SK-N-SH (cell line): ENCODE results near the gene PDK1. TPM values are rescaled to one million over a fixed set of nuclear protein-coding genes. Genes with fewer than 3 reads are reported as not detected.

Experiments used
- CTCF ChIA-PET: fragments of 300-600, 350-600 bp; formaldehyde crosslinking; extraction: SDS; loops from one replicate; lab custom pipeline; 2021; lab: Yijun Ruan, JAX
- POLR2A ChIA-PET: fragments of 350-600 bp; sonication (Branson Sonifier 250); formaldehyde crosslinking; extraction: SDS; loops from one replicate; lab custom pipeline; 2020; ENCODE audit warnings: antibody characterized with exemption, inconsistent platforms; lab: Yijun Ruan, JAX
- DNase-seq: peaks from one replicate; pipeline ENCODE4 v3.0.0; 2012
- H2AFZ ChIP-seq: fragments of 200-600 bp; sonication (generic); 2 replicates; pipeline ENCODE4 v1.8.1; 2016; ENCODE audit warnings: antibody characterized with exemption, mild to moderate bottlenecking, low read depth
- H3F3A ChIP-seq: fragments of 200-600 bp; sonication (generic); replicated peaks from 2 replicates; pipeline ENCODE3; 2016; ENCODE audit warnings: antibody characterized with exemption, mild to moderate bottlenecking; ENCODE audit not compliant: insufficient read depth
- H3K27ac ChIP-seq, 2 experiments: fragments of 200-500 bp in 1 of 2; fragments of 200-600 bp in 1 of 2; sonication (Bioruptor generic) in 1 of 2; sonication (generic), shearing (Covaris generic) in 1 of 2; 2 replicates each; pipeline versions ENCODE4 v1.5.1 to v1.6.1; 2014 to 2016; ENCODE audit warnings: low read depth in 2 of 2, inconsistent platforms in 1 of 2, low read length in 1 of 2, mild to moderate bottlenecking in 1 of 2, mixed read lengths in 1 of 2
- H3K27me3 ChIP-seq: fragments of 200-600 bp; sonication (generic), shearing (Covaris generic); 2 replicates; pipeline ENCODE4 v1.6.1; 2016; ENCODE audit warnings: mixed run types; ENCODE audit not compliant: insufficient read depth
- H3K36me3 ChIP-seq, 2 experiments: fragments of 200-500 bp in 1 of 2; fragments of 200-600 bp in 1 of 2; sonication (Bioruptor generic) in 1 of 2; sonication (generic) in 1 of 2; replicated peaks in 1 of 2; 2 replicates each; pipeline versions ENCODE3 to v1.5.1; 2014 to 2016; ENCODE audit warnings: low read length in 1 of 2, mild to moderate bottlenecking in 1 of 2; ENCODE audit not compliant: insufficient read depth in 2 of 2, control insufficient read depth in 1 of 2
- H3K4me1 ChIP-seq, 2 experiments: fragments of 200-500 bp in 1 of 2; fragments of 200-600 bp in 1 of 2; sonication (Bioruptor generic) in 1 of 2; sonication (generic), shearing (Covaris generic) in 1 of 2; 2 replicates each; pipeline versions ENCODE4 v1.5.1 to v1.6.1; 2014 to 2016; ENCODE audit warnings: low read depth in 1 of 2, low read length in 1 of 2, mixed run types in 1 of 2; ENCODE audit not compliant: insufficient read depth in 2 of 2, control insufficient read depth in 1 of 2
- H3K4me2 ChIP-seq: fragments of 200-600 bp; sonication (generic), shearing (Covaris generic); 2 replicates; pipeline ENCODE4 v1.6.1; 2017; ENCODE audit warnings: mixed run types
- H3K4me3 ChIP-seq, 2 experiments: fragments of 200-500 bp in 1 of 2; fragments of 200-600 bp in 1 of 2; sonication (Bioruptor generic) in 1 of 2; sonication (generic), shearing (Covaris generic) in 1 of 2; 2 replicates each; pipeline versions ENCODE4 v1.5.1 to v1.8.1; 2014 to 2016; ENCODE audit warnings: low read depth in 2 of 2, inconsistent platforms in 1 of 2, low read length in 1 of 2, mild to moderate bottlenecking in 1 of 2, mixed read lengths in 1 of 2, moderate library complexity in 1 of 2
- H3K79me2 ChIP-seq: fragments of 200-600 bp; sonication (generic); 2 replicates; pipeline ENCODE4 v1.8.1; 2017; ENCODE audit warnings: mild to moderate bottlenecking; ENCODE audit not compliant: insufficient read depth
- H3K9ac ChIP-seq: fragments of 200-600 bp; sonication (generic); 2 replicates; pipeline ENCODE4 v1.6.1; 2017; ENCODE audit warnings: mixed run types
- H3K9me2 ChIP-seq: fragments of 200-600 bp; sonication (generic); 2 replicates; pipeline ENCODE4 v1.6.1; 2017; ENCODE audit warnings: mixed run types
- H3K9me3 ChIP-seq: fragments of 200-600 bp; sonication (generic); 2 replicates; pipeline ENCODE4 v1.6.1; 2017; ENCODE audit warnings: mixed run types, mild to moderate bottlenecking, moderate library complexity
- H4K20me1 ChIP-seq: fragments of 200-600 bp; sonication (generic); 2 replicates; pipeline ENCODE4 v1.6.1; 2017; ENCODE audit warnings: mild to moderate bottlenecking, mixed run types; ENCODE audit not compliant: insufficient read depth
- CTCF ChIP-seq: fragments of 200-600 bp; sonication (generic); IDR thresholded peaks from 2 replicates; pipeline ENCODE4 v1.6.1; 2017; ENCODE audit warnings: antibody characterized with exemption, mild to moderate bottlenecking, moderate library complexity
- ELF1 ChIP-seq: IDR thresholded peaks from 2 replicates; pipeline ENCODE4 v1.4.0; 2012
- EP300 ChIP-seq, 2 experiments: IDR thresholded peaks; 2 replicates each; pipeline versions ENCODE4 v1.4.0 to v1.6.1; 2012; ENCODE audit warnings: borderline replicate concordance in 1 of 2, low read depth in 1 of 2, low read length in 1 of 2
- EZH2phosphoT487 ChIP-seq: fragments of 200-600 bp; sonication (generic); IDR thresholded peaks from 2 replicates; pipeline ENCODE4 v1.6.1; 2017; ENCODE audit warnings: low read depth, mixed run types, mild to moderate bottlenecking, antibody characterized with exemption, moderate library complexity, borderline replicate concordance
- FOXJ3 ChIP-seq: sonication (generic); formaldehyde crosslinking; IDR thresholded peaks from 2 replicates; pipeline ENCODE4 v1.5.1; 2020; ENCODE audit warnings: mild to moderate bottlenecking, missing genetic modification reagents
- GABPA ChIP-seq: IDR thresholded peaks from 2 replicates; pipeline ENCODE4 v1.4.0; 2012; ENCODE audit warnings: low read depth, mild to moderate bottlenecking
- JUND ChIP-seq: IDR thresholded peaks from 2 replicates; pipeline ENCODE4 v1.4.0; 2012
- MEF2A ChIP-seq: IDR thresholded peaks from 2 replicates; pipeline ENCODE4 v1.4.0; 2012; ENCODE audit warnings: low read depth, borderline replicate concordance
- MXI1 ChIP-seq: IDR thresholded peaks from 2 replicates; pipeline ENCODE4 v1.6.1; 2012; ENCODE audit warnings: mild to moderate bottlenecking, low read depth, low read length, improper control_type of control experiment
- RAD21 ChIP-seq: IDR thresholded peaks from 2 replicates; pipeline ENCODE4 v1.6.1; 2012; ENCODE audit warnings: mild to moderate bottlenecking, low read length
- RCOR1 ChIP-seq: fragments of 150-350 bp; IDR thresholded peaks from 2 replicates; pipeline ENCODE4 v1.6.1; 2017; ENCODE audit warnings: antibody characterized with exemption, low read length
- RXRA ChIP-seq: IDR thresholded peaks from 2 replicates; pipeline ENCODE4 v1.4.0; 2012; ENCODE audit warnings: low read depth, mild to moderate bottlenecking, borderline replicate concordance
- TCF12 ChIP-seq: IDR thresholded peaks from 2 replicates; pipeline ENCODE4 v1.4.0; 2012
- ZBTB33 ChIP-seq: IDR thresholded peaks from 2 replicates; pipeline ENCODE4 v1.4.0; 2012; ENCODE audit warnings: low read depth, borderline replicate concordance
- WGBS: methylation state at CpG from one replicate; pipeline ENCODE4 v1.1.6; 2017; ENCODE audit warnings: low lambda C conversion rate; 5-methylcytosine and 5-hydroxymethylcytosine counted together
- polyA plus RNA-seq, 3 experiments: library from polyadenylated mRNA; depleted of rRNA; stranded (reverse); fragments of >200 nt; gene quantifications; 2 replicates each; pipeline ENCODE4 v1.2.3, GENCODE V29; 2012
- TF ChIP-seq, protein P1 (sequence below): IDR thresholded peaks from 2 replicates; pipeline ENCODE4 v1.6.1; 2012; ENCODE audit warnings: mild to moderate bottlenecking, low read depth, low read length, moderate library complexity
- TF ChIP-seq, protein P2 (sequence below): IDR thresholded peaks from 2 replicates; pipeline ENCODE4 v1.4.0; 2012; ENCODE audit warnings: low read depth, borderline replicate concordance

The PDK1 gene
- polyA plus RNA-seq, 1 of the 3 experiments (the other 2 are of a cell fraction): 5.3 TPM

DNA sequence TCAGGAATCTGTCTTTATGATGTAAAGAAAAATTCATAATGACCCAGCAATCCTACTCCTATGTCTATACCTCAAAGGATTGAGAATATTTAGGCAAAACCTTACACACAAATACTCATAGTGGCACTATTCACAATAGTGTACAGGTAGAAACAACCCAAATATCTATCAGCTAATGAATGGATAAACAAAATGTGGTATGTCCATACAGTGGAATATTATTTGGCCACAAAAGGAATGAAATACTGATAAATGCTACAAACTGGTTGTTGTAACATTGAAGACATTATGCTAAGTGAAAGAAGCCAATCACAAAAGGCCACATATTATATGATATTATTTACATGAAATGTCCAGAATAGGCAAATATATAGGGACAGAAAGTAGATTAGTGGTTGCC is 24.7 kb downstream of the PDK1 start (continued):
- TF ChIP-seq CTCF (no peak), TCF12 (no peak), ELF1 (no peak), JUND (no peak)

DNA sequence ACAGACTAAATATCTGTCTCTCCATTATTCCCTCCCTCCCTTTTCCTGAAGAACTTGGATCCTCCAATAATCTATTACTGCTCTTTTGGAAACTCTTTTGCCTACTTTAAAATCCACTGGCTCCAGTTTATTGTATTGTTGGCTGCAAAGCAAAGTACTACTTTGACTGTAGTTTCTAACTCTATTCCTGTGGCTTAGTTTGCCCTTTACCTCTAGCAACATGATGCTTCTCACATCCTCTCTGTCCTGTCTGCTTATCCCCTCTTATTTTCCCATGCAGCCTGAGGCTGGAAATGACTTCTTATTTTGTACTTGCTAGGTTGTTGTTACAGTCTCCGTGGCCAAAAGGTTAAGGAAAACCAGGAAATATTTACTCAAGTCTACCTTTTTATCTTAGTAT is 26.8 kb downstream of the PDK1 start:
- no peak overlapping the region for H2AFZ ChIP-seq
- H3K9me2 ChIP-seq: 0 out of 2 replicates have a peak, but pooled peaks cover 4% of the 10 kb centered on the region
- POLR2A ChIA-PET: interaction anchor here (0.6 kb wide), 1 partner anchor 119 kb away, joined by 3 read pairs; no protein-coding TSS in a partner anchor
- H3K79me2 ChIP-seq: no peaks in the 10 kb centered on the region; the same call in 1 of the 2 replicates
- peaks cover 9 to 70% of the 10 kb centered on the region in 2 experiments for H3K36me3 ChIP-seq
- WGBS: 100% methylated on average over 1 of the region's 1 CpG
- TF ChIP-seq CTCF (no peak), MEF2A (no peak), EP300 (IDR thresholded peaks at IDR 0.05; ENCODE audit: borderline replicate concordance in 1 of 2, low read depth in 1 of 2, low read length in 1 of 2) (no peak), EZH2phosphoT487 (no peak), ZBTB33 (no peak), ELF1 (no peak), MXI1 (no peak), RAD21 (no peak), GABPA (no peak), RCOR1 (no peak), FOXJ3 (CRISPR knock-in tag) (no peak), RXRA (no peak)
- TF ChIP-seq, protein P1, sequence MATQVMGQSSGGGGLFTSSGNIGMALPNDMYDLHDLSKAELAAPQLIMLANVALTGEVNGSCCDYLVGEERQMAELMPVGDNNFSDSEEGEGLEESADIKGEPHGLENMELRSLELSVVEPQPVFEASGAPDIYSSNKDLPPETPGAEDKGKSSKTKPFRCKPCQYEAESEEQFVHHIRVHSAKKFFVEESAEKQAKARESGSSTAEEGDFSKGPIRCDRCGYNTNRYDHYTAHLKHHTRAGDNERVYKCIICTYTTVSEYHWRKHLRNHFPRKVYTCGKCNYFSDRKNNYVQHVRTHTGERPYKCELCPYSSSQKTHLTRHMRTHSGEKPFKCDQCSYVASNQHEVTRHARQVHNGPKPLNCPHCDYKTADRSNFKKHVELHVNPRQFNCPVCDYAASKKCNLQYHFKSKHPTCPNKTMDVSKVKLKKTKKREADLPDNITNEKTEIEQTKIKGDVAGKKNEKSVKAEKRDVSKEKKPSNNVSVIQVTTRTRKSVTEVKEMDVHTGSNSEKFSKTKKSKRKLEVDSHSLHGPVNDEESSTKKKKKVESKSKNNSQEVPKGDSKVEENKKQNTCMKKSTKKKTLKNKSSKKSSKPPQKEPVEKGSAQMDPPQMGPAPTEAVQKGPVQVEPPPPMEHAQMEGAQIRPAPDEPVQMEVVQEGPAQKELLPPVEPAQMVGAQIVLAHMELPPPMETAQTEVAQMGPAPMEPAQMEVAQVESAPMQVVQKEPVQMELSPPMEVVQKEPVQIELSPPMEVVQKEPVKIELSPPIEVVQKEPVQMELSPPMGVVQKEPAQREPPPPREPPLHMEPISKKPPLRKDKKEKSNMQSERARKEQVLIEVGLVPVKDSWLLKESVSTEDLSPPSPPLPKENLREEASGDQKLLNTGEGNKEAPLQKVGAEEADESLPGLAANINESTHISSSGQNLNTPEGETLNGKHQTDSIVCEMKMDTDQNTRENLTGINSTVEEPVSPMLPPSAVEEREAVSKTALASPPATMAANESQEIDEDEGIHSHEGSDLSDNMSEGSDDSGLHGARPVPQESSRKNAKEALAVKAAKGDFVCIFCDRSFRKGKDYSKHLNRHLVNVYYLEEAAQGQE: no peak
- TF ChIP-seq, protein P2, sequence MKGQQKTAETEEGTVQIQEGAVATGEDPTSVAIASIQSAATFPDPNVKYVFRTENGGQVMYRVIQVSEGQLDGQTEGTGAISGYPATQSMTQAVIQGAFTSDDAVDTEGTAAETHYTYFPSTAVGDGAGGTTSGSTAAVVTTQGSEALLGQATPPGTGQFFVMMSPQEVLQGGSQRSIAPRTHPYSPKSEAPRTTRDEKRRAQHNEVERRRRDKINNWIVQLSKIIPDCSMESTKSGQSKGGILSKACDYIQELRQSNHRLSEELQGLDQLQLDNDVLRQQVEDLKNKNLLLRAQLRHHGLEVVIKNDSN: no peak
- peaks cover 7% of the 10 kb centered on the region for H3F3A ChIP-seq
- H3K9ac ChIP-seq: no peak overlapping the region
- H3K4me3 ChIP-seq: no peak overlapping the region
- no peaks in the 10 kb centered on the region for H4K20me1 ChIP-seq
- CTCF ChIA-PET: interaction anchor here (0.9 kb wide), 1 partner anchor 128 kb away, joined by 3 read pairs; no protein-coding TSS in a partner anchor
- no peaks in the 10 kb centered on the region for H3K4me1 ChIP-seq
- no peak overlapping the region for H3K4me2 ChIP-seq
- peaks cover 14% of the 10 kb centered on the region; the same call in 1 of the 2 replicates for H3K9me3 ChIP-seq
- DNase-seq: no peak
- H3K27me3 ChIP-seq: no peaks in the 10 kb centered on the region
- H3K27ac ChIP-seq: no peak overlapping the region
